Smooth muscle cell (in vitro differentiated cells): ENCODE results near the gene MYCBPAP. TPM values are rescaled to one million over a fixed set of nuclear protein-coding genes. Genes with fewer than 3 reads are reported as not detected.

Experiments
- DNase-seq: peaks from one replicate; lab custom pipeline; 2025; ENCODE audit not compliant: unreplicated experiment; lab: John Stamatoyannopoulos, UW
- H2AFZ ChIP-seq: fragments of 200-600 bp; sonication (generic); 2 replicates; pipeline ENCODE4 v1.6.0; 2016; ENCODE audit warnings: antibody characterized with exemption, low read depth, mild to moderate bottlenecking
- H3F3A ChIP-seq: fragments of 200-600 bp; sonication (generic); 2 replicates; pipeline ENCODE4 v1.6.0; 2017; ENCODE audit warnings: antibody characterized with exemption, low read depth
- H3K27ac ChIP-seq: fragments of 200-600 bp; sonication (generic); 2 replicates; pipeline ENCODE4 v1.5.1; 2016; ENCODE audit warnings: low read depth, mild to moderate bottlenecking
- H3K27me3 ChIP-seq: fragments of 200-600 bp; sonication (generic); 2 replicates; pipeline ENCODE4 v1.6.1; 2016; ENCODE audit warnings: low read depth, mild to moderate bottlenecking
- H3K36me3 ChIP-seq: fragments of 200-600 bp; sonication (generic); 2 replicates; pipeline ENCODE4 v1.5.1; 2016; ENCODE audit warnings: low read depth
- H3K4me1 ChIP-seq: fragments of 200-600 bp; sonication (generic); 2 replicates; pipeline ENCODE4 v1.5.1; 2016; ENCODE audit warnings: low read depth
- H3K4me2 ChIP-seq: fragments of 200-600 bp; sonication (generic); 2 replicates; pipeline ENCODE4 v1.6.0; 2016; ENCODE audit warnings: mild to moderate bottlenecking
- H3K4me3 ChIP-seq: fragments of 200-600 bp; sonication (generic); 2 replicates; pipeline ENCODE4 v1.5.1; 2016; ENCODE audit warnings: mild to moderate bottlenecking
- H3K79me2 ChIP-seq: fragments of 200-600 bp; sonication (generic); 2 replicates; pipeline ENCODE4 v1.6.0; 2016; ENCODE audit warnings: low read depth, mild to moderate bottlenecking
- H3K9ac ChIP-seq: fragments of 200-600 bp; sonication (generic); 2 replicates; pipeline ENCODE4 v1.6.0; 2016; ENCODE audit warnings: low read depth
- H3K9me3 ChIP-seq: fragments of 200-600 bp; sonication (generic); replicated peaks from 2 replicates; pipeline ENCODE4 v1.5.1; 2016; ENCODE audit warnings: low read depth
- H4K20me1 ChIP-seq: fragments of 200-600 bp; sonication (generic); 2 replicates; pipeline ENCODE4 v1.6.0; 2016; ENCODE audit warnings: low read depth
- WGBS: methylation state at CpG from one replicate; pipeline ENCODE4 v1.1.7; 2016; ENCODE audit warnings: low lambda C conversion rate; 5-methylcytosine and 5-hydroxymethylcytosine counted together
- polyA plus RNA-seq: library from polyadenylated mRNA; unstranded; fragments of >200 nt; fragmentation: Nextera tagmentation; extraction: Ambion mirVana; gene quantifications from 2 replicates; pipeline ENCODE4 v1.2.1, GENCODE V29; 2016
- total RNA-seq: library from RNA; depleted of rRNA; stranded (reverse); fragments of >200 nt; gene quantifications from 2 replicates; pipeline ENCODE4 v1.2.3, GENCODE V29; 2014
- TF ChIP-seq, protein P1 (sequence below): fragments of 200-600 bp; sonication (generic); IDR thresholded peaks from 2 replicates; pipeline ENCODE4 v1.5.1; 2017; ENCODE audit warnings: borderline replicate concordance, mild to moderate bottlenecking, antibody characterized with exemption; ENCODE audit not compliant: insufficient read depth, poor library complexity, severe bottlenecking

MYCBPAP gene
- total and polyA plus RNA-seq, 2 experiments from 2014 or later, result 0.90 to 0.97 TPM

DNA sequence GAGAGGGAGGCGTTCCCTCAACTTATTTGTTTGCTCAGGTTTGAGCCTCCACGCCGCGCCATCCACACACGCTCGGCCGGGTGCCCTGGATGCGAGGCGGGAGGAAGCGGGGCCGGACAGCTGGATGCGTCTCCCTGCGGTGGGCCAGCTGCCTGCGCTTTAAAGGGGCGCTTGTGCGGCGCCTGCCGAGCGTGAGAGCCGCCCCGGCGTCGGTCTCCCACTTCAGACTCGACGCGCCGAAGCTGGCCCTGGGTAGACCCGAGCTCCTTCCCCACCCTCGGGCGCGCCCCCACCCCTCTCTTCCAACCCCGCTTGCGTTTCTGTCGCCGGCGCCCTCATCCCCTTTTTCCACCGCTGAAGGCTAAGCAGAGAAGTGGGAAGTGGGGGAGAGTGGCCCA, 39.0 kb upstream of the MYCBPAP start:
- H4K20me1 ChIP-seq, result no peaks in the 10 kb centered on the region
- no peak overlapping the region for H2AFZ ChIP-seq
- no peaks in the 10 kb centered on the region for H3K79me2 ChIP-seq
- no peak overlapping the region for H3K27ac ChIP-seq
- H3K4me1 ChIP-seq, result no peaks in the 10 kb centered on the region
- no peak for DNase-seq
- H3K9me3 ChIP-seq, result no peaks in the 10 kb centered on the region
- peak overlapping the region; percentile 86 for H3K4me2 ChIP-seq
- H3K9ac ChIP-seq, result no peak overlapping the region
- no peaks in the 10 kb centered on the region for H3F3A ChIP-seq
- H3K4me3 ChIP-seq, result peak overlapping the region; percentile 47
- no peaks in the 10 kb centered on the region for H3K36me3 ChIP-seq
- TF ChIP-seq, protein P1, sequence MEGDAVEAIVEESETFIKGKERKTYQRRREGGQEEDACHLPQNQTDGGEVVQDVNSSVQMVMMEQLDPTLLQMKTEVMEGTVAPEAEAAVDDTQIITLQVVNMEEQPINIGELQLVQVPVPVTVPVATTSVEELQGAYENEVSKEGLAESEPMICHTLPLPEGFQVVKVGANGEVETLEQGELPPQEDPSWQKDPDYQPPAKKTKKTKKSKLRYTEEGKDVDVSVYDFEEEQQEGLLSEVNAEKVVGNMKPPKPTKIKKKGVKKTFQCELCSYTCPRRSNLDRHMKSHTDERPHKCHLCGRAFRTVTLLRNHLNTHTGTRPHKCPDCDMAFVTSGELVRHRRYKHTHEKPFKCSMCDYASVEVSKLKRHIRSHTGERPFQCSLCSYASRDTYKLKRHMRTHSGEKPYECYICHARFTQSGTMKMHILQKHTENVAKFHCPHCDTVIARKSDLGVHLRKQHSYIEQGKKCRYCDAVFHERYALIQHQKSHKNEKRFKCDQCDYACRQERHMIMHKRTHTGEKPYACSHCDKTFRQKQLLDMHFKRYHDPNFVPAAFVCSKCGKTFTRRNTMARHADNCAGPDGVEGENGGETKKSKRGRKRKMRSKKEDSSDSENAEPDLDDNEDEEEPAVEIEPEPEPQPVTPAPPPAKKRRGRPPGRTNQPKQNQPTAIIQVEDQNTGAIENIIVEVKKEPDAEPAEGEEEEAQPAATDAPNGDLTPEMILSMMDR, result no peak
- peaks cover 16% of the 10 kb centered on the region for H3K27me3 ChIP-seq
- WGBS, result 32% methylated on average over 36 of the region's 37 CpGs

DNA sequence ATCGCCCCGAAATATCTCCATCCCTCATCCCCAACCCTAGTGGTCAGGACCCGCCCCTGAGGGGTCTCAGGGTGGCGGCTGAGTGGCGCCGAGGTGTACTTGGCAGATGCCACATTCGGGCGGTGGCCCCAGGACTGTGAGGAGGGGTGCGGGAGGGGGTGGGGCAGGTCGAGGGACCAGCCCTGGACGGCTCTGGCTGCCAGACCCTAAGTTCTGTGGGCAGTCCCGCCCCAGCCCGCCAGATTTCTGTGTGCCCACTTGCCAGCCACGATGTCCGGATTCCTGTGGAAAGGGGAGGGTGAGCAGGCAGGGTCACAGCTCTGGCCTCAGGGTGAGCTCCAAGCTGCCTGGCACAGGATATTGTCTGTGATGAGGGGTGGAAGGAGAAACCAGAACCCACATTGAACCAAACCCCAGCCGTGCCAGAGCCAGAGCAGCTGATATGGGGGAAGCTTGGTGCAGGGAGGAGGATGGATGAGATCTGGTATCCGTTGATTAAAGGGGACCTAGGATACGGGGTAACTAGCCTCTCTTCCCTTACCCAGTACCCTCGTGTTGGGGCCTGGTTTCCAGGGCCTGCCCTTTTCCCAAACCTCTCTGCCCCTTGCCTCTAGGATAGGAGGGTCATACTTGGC, 38.5 kb upstream of the MYCBPAP start:
- Histone ChIP-seq H3K4me3 (no peak overlapping the region), H2AFZ (no peak overlapping the region), H3K9me3 (no peaks in the 10 kb centered on the region), H3K4me2 (no peak overlapping the region), H3K4me1 (no peaks in the 10 kb centered on the region), H3F3A (no peaks in the 10 kb centered on the region), H3K79me2 (no peaks in the 10 kb centered on the region), H3K36me3 (no peaks in the 10 kb centered on the region), H3K9ac (no peak overlapping the region), H4K20me1 (no peaks in the 10 kb centered on the region), H3K27ac (no peak overlapping the region), H3K27me3 (peaks cover 16% of the 10 kb centered on the region)
- no peak for DNase-seq
- TF ChIP-seq, protein P1, result no peak
- WGBS, result 87% methylated on average over 19 of the region's 19 CpGs

DNA sequence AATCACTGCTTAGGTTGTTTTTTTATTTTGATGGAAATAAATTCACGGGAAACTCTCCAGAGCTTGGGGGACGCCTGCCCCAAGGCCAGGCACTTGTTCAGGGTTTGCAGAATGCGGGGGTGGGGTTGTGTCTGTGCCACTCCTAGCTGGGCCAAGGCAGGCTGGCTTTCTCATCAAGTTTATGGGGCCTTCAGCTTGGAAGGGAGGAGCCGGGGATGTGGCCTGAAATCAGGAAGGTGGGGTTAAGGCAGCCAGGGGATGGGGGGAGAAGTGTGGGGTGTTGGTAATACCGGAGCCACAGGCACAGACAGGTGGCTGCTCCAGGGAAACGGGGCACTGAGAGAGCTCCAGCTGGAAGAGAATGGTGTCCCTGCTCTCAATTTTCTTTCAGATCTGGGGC, 37.8 kb upstream of the MYCBPAP start:
- peaks cover 22% of the 10 kb centered on the region for H3K27me3 ChIP-seq
- H3K9ac ChIP-seq, result no peak overlapping the region
- H3K36me3 ChIP-seq, result no peaks in the 10 kb centered on the region
- WGBS, result 92% methylated on average over 6 of the region's 6 CpGs
- H3K4me3 ChIP-seq, result no peak overlapping the region
- no peak overlapping the region for H2AFZ ChIP-seq
- TF ChIP-seq, protein P1, result no peak
- H4K20me1 ChIP-seq, result no peaks in the 10 kb centered on the region
- no peak overlapping the region for H3K4me2 ChIP-seq
- no peaks in the 10 kb centered on the region for H3K9me3 ChIP-seq
- DNase-seq, result no peak
- no peaks in the 10 kb centered on the region for H3K79me2 ChIP-seq
- no peaks in the 10 kb centered on the region for H3K4me1 ChIP-seq
- no peaks in the 10 kb centered on the region for H3F3A ChIP-seq
- no peak overlapping the region for H3K27ac ChIP-seq
